ENCODE results near the gene ELP5.

ELP5 gene

DNA sequence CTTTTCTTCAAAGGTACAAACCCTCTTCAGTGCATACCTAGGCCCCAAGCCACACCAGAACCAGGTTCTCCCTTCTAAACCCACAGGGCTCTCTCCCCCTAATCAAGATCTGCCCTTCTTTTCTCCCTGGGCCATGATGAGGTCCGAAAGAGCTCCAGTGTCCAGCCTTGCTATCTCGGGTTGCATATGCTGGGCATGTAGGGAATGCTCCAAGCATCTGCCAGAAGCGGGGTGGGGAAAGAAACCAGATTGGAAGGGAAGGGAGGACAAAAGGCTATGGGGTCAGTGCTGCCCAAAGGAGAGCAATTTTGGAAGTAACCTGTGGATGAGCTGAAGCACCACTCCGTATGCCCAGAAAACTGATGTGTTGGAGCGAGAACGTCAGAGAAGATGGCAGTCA lies 2.8 kb upstream of the ELP5 start:
- no peak for DNase-seq (ENCODE audit: low spot score)
- Mint-ChIP-seq H3K27ac (peak overlapping the region; percentile 21), H3K27me3 (ENCODE audit: low read depth) (no peaks in the 10 kb centered on the region), H3K9me3 (no peaks in the 10 kb centered on the region), H3K36me3 (ENCODE audit: low read depth) (peaks cover 42% of the 10 kb centered on the region), H3K4me1 (ENCODE audit: low read depth) (peaks cover 28% of the 10 kb centered on the region), H3K4me3 (peak overlapping the region; percentile 96)

GRCh38 chr17:7249830-7250229 lies 2.2 kb upstream of the ELP5 start:
- no peak for DNase-seq (ENCODE audit: low spot score)
- Mint-ChIP-seq H3K27ac (peak overlapping the region; percentile 92), H3K4me1 (ENCODE audit: low read depth) (peaks cover 30% of the 10 kb centered on the region), H3K4me3 (peak overlapping the region; percentile 96), H3K36me3 (ENCODE audit: low read depth) (peaks cover 41% of the 10 kb centered on the region), H3K9me3 (no peaks in the 10 kb centered on the region), H3K27me3 (ENCODE audit: low read depth) (no peaks in the 10 kb centered on the region)

- H3K4me3 Mint-ChIP-seq: peak overlapping the region; percentile 99
- H3K4me1 Mint-ChIP-seq (ENCODE audit: low read depth): peaks cover 30% of the 10 kb centered on the region
- no peaks in the 10 kb centered on the region for H3K27me3 Mint-ChIP-seq (ENCODE audit: low read depth)
- H3K36me3 Mint-ChIP-seq (ENCODE audit: low read depth): peaks cover 40% of the 10 kb centered on the region
- no peaks in the 10 kb centered on the region for H3K9me3 Mint-ChIP-seq
- peak overlapping the region; percentile 100 for H3K27ac Mint-ChIP-seq
- no peak for DNase-seq (ENCODE audit: low spot score)
These were observed 1.1 kb upstream of the ELP5 start for GRCh38 chr17:7250695-7251627.

DNA sequence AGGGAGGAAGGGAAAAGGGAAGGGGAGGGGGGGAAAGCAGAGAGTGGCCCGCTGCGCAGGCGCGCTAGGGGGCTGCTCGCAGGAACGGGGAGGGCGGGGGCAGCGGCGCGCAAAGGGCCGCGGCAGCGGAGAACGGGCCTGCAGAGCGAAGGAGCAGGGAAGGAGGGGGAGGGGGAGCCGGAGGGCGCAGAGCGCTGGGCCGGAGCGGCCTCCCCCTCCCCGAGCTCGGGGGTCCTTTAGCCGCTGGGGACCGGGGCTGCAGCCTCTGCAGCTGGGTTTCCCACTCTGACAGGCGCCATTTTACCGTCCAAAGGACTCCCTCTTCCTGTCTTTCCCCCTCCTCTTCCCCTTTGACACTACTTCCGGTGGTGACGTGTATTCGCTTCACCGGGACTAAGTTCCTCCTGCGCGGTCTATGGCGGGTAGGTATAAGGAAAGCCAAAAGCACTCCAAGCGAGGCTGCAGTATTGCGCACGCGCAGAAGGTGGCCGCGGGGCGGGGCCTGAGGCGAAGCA lies 297 bp upstream of the ELP5 start, which contains the start of gene CTDNEP1:
Gene CTDNEP1 (minus strand): TSS at position 74 of the 515 bp plus-strand sequence. CDS start 438 bp downstream, outside the sequence.
- H3K4me3 Mint-ChIP-seq: peak within 1 kb of the TSS; percentile 99
- DNase-seq (ENCODE audit: low spot score): peak; percentile 99
- no peaks in the 10 kb centered on the region for H3K27me3 Mint-ChIP-seq (ENCODE audit: low read depth)
- H3K4me1 Mint-ChIP-seq (ENCODE audit: low read depth): peaks cover 30% of the 10 kb centered on the region
- H3K36me3 Mint-ChIP-seq (ENCODE audit: low read depth): peaks cover 39% of the 10 kb centered on the region
- H3K9me3 Mint-ChIP-seq: no peaks in the 10 kb centered on the region
- H3K27ac Mint-ChIP-seq: peak within 1 kb of the TSS; percentile 100

DNA sequence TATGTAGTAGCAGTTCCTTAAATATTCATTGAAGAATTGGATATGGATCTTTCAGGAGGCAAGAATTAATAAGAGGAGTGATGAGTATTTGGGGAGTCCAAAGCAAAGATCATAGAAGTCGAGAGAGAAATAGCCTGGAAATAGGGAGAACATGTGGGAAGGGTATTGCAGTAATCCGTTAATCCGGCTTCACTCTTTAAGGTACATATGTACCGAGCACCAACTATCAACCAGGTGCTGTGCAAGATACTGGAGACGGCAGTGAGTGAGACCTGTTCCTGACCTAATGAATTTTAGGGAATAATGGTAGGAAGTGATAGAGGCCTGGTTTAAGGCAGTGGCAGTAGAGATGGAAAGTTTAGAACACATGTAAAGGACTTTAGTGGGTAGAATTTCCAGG lies 1.1 kb downstream of the ELP5 start:
- peak overlapping the region; percentile 100 for H3K27ac Mint-ChIP-seq
- DNase-seq (ENCODE audit: low spot score): no peak
- H3K4me3 Mint-ChIP-seq: peak overlapping the region; percentile 99
- peaks cover 40% of the 10 kb centered on the region for H3K36me3 Mint-ChIP-seq (ENCODE audit: low read depth)
- H3K9me3 Mint-ChIP-seq: no peaks in the 10 kb centered on the region
- no peaks in the 10 kb centered on the region for H3K27me3 Mint-ChIP-seq (ENCODE audit: low read depth)
- peaks cover 28% of the 10 kb centered on the region for H3K4me1 Mint-ChIP-seq (ENCODE audit: low read depth)

GRCh38 chr17:7254511-7254910 lies 2.5 kb downstream of the ELP5 start:
- DNase-seq (ENCODE audit: low spot score): no peak
- Mint-ChIP-seq H3K36me3 (ENCODE audit: low read depth) (peaks cover 45% of the 10 kb centered on the region), H3K27me3 (ENCODE audit: low read depth) (no peaks in the 10 kb centered on the region), H3K27ac (no peak overlapping the region), H3K4me1 (ENCODE audit: low read depth) (peaks cover 20% of the 10 kb centered on the region), H3K9me3 (no peaks in the 10 kb centered on the region), H3K4me3 (peak overlapping the region; percentile 41)

DNA sequence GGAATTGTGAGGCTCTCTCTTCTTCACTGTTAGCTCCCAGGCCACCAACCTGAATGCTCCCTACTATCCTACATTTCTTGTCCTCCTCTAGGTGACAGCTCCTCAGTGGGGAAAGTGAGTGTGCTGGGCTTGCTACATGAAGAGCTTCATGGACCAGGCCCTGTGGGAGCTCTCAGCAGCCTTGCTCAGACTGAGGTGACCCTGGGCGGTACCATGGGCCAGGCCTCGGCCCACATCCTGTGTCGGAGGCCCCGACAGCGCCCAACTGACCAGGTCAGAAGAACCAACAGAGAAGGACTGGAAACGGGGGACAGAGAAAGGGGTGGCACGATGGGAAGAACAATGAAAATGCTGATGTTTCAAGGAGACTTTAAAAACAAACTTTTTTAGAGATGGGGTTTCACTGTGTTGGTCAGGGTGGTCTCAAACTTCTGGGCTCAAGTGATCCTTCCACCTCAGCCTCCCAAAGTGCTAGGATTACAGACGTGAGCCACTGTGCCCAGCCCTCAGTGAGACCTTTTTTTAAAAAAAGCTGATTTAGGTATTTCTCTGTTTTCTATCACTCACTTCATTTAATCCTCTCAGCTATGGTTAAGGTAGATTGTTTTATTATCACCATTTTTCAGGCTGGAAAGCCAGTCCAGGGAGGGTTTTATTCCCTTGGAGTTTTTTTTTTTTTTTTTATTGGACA lies 4.9 kb downstream of the ELP5 start:
- no peak for DNase-seq (ENCODE audit: low spot score)
- Mint-ChIP-seq H3K4me1 (ENCODE audit: low read depth) (peaks cover 14% of the 10 kb centered on the region), H3K36me3 (ENCODE audit: low read depth) (peaks cover 40% of the 10 kb centered on the region), H3K4me3 (no peak overlapping the region), H3K27ac (no peak overlapping the region), H3K9me3 (no peaks in the 10 kb centered on the region), H3K27me3 (ENCODE audit: low read depth) (peaks cover 3% of the 10 kb centered on the region)

DNA sequence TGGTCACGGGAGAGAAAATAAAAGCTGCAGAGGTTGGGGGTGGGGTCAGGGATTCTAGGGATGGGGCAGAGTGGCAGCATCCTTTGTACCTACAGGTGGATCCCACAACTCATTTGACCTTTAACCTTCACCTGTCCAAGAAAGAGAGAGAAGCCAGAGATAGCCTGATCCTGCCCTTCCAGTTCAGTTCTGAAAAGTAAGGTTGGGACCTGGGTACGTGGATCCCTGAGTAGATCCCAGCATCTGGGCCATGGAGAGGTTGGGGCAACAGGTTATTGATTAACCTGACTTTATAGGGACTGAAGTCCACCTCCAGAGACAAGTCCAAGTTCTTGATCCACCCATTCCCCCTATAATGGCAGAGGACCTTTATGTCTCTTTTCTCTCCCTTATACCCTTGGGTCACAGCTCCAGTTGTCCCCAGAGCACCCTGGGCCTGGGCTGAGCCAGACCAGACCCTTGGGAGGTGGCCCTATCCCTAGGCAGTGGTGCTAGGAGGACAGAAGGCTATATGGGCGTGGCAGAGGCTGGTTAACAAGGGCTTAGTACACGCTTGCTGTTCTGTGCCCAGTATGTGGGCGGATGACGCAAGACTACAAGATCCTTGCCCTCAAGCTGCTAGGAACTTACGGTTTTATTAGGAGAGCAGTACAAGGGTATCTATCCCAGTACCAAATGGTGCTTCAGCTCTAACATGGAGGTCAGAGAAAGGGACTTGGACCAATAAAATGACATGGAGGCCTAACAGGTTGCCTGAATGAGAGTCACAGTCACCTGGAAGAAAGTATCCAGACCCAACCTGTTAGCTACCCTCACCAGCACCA lies 6.9 kb downstream of the ELP5 start:
- no peaks in the 10 kb centered on the region for H3K9me3 Mint-ChIP-seq
- peaks cover 20% of the 10 kb centered on the region for H3K27me3 Mint-ChIP-seq (ENCODE audit: low read depth)
- H3K4me1 Mint-ChIP-seq (ENCODE audit: low read depth): peaks cover 20% of the 10 kb centered on the region
- DNase-seq (ENCODE audit: low spot score): no peak
- H3K36me3 Mint-ChIP-seq (ENCODE audit: low read depth): peaks cover 29% of the 10 kb centered on the region
- peak overlapping the region; percentile 15 for H3K27ac Mint-ChIP-seq
- H3K4me3 Mint-ChIP-seq: no peak overlapping the region

GRCh38 chr17:7259555-7259889 lies 7.5 kb downstream of the ELP5 start:
- H3K4me1 Mint-ChIP-seq (ENCODE audit: low read depth): peaks cover 20% of the 10 kb centered on the region
- H3K9me3 Mint-ChIP-seq: no peaks in the 10 kb centered on the region
- no peak for DNase-seq (ENCODE audit: low spot score)
- H3K27ac Mint-ChIP-seq: no peak overlapping the region
- peaks cover 25% of the 10 kb centered on the region for H3K27me3 Mint-ChIP-seq (ENCODE audit: low read depth)
- H3K4me3 Mint-ChIP-seq: no peak overlapping the region
- peaks cover 27% of the 10 kb centered on the region for H3K36me3 Mint-ChIP-seq (ENCODE audit: low read depth)

- peaks cover 22% of the 10 kb centered on the region for H3K36me3 Mint-ChIP-seq (ENCODE audit: low read depth)
- no peak overlapping the region for H3K27ac Mint-ChIP-seq
- H3K9me3 Mint-ChIP-seq: no peaks in the 10 kb centered on the region
- DNase-seq (ENCODE audit: low spot score): no peak
- H3K27me3 Mint-ChIP-seq (ENCODE audit: low read depth): peaks cover 25% of the 10 kb centered on the region
- peaks cover 18% of the 10 kb centered on the region for H3K4me1 Mint-ChIP-seq (ENCODE audit: low read depth)
- no peak overlapping the region for H3K4me3 Mint-ChIP-seq
These were observed 8.1 kb downstream of the ELP5 start for GRCh38 chr17:7260151-7260550.

- DNase-seq (ENCODE audit: low spot score): no peak
- H3K9me3 Mint-ChIP-seq: no peaks in the 10 kb centered on the region
- peaks cover 25% of the 10 kb centered on the region for H3K27me3 Mint-ChIP-seq (ENCODE audit: low read depth)
- H3K4me1 Mint-ChIP-seq (ENCODE audit: low read depth): peaks cover 18% of the 10 kb centered on the region
- H3K36me3 Mint-ChIP-seq (ENCODE audit: low read depth): peaks cover 22% of the 10 kb centered on the region
- H3K4me3 Mint-ChIP-seq: peak overlapping the region; percentile 38
- no peak overlapping the region for H3K27ac Mint-ChIP-seq
These were observed 8.8 kb downstream of the ELP5 start for GRCh38 chr17:7260651-7261378.

DNA sequence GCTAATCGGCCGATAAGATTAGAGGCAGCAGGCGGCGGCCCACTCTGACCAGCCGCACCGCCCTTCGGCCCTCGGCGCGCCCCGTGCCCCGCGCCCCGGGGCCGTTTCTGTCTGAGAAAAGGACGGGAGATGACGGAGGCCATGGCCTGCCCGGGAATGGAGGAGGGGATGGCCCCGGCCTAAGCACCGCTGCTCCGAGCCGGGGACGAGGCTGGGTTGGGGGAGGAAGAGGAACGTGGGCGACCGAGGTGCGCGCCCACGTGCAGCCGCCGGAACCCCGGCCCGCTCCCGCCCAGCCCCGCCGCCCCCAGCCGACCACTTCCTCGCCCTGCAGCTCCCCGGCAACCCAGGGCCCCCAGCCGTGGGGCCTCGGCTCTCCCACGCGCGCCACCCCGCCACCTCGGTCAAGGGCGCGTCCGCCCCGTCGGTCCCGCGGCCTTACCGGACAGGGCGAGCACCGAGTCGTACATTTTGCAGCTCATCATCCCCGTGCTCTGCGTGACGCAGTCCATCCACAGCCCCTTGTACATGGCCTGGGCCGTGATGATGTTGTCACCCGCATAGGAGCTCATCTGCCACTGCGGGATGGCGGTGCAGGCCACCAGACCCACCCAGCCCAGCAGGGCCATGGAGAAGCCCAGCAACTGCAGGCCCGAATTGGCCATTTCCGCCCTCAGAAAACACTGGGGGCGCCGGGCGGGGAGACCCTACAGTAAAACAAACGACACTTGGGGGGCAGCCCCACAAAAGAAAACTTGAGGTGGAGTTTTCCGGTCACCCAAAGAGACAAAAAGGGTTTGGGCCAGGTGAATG lies 9.6 kb downstream of the ELP5 start:
- no peaks in the 10 kb centered on the region for H3K9me3 Mint-ChIP-seq
- H3K27ac Mint-ChIP-seq: no peak overlapping the region
- H3K4me3 Mint-ChIP-seq: peak overlapping the region; percentile 45
- H3K36me3 Mint-ChIP-seq (ENCODE audit: low read depth): peaks cover 16% of the 10 kb centered on the region
- H3K27me3 Mint-ChIP-seq (ENCODE audit: low read depth): peaks cover 27% of the 10 kb centered on the region
- peaks cover 18% of the 10 kb centered on the region for H3K4me1 Mint-ChIP-seq (ENCODE audit: low read depth)
- no peak for DNase-seq (ENCODE audit: low spot score)

All from T-helper 2 cell treated with Interferon-gamma antibody and Interleukin-4, amounts not matched to agents 5 μg/mL and 100 μg/mL, for 36 hours (primary cell).